ENCODE measurements around the gene TASP1. TPM values are rescaled to one million over a fixed set of nuclear protein-coding genes. Genes with fewer than 3 reads are reported as not detected.

TASP1 gene
- total and polyA plus RNA-seq, 2 donors (not counting 3 experiments of a cell fraction or from before 2014, with no cell fraction given) = 3.5 to 8.9 TPM

- no peaks in the 10 kb centered on the region for H3K36me3 ChIP-seq (ENCODE audit: control insufficient read depth in 2 of 2, extremely low read depth in 1 of 2, insufficient read depth in 2 of 2, low read length in 2 of 2)
- no peaks in the 10 kb centered on the region for H3K27me3 ChIP-seq (ENCODE audit: control insufficient read depth in 2 of 2, insufficient read depth in 2 of 2, low read length in 2 of 2)
- H3K4me2 ChIP-seq (ENCODE audit: insufficient read depth, low read length) = no peak overlapping the region
- BruUV-seq (replicated peaks) = no TSS peak
- dilution Hi-C loops (cut with MboI; ENCODE audit: extremely low pct_ligation_motif_present, low sequenced_read_pairs) (no loop called here), intact Hi-C loops (cut with micrococcal nuclease) (no loop called here)
- CTCF ChIA-PET = interaction anchor here (1.0 kb wide), 1 partner anchor 15 kb away, joined by 3 read pairs; no protein-coding TSS in a partner anchor
- no peak overlapping the region for H2AFZ ChIP-seq (ENCODE audit: low read depth, low read length)
- no peaks in the 10 kb centered on the region for H3K9me1 ChIP-seq (replicated peaks; ENCODE audit: control insufficient read depth, extremely low read depth, insufficient read depth, low read length)
- H3K9me3 ChIP-seq (replicated peaks; ENCODE audit: control insufficient read depth, insufficient read depth, low read length) = no peaks in the 10 kb centered on the region
- POLR2A ChIA-PET = no interaction called here
- H3K9ac ChIP-seq (replicated peaks; ENCODE audit: extremely low read depth, insufficient read depth, low read length) = no peak overlapping the region
- no peak overlapping the region for H3K27ac ChIP-seq (ENCODE audit: insufficient read depth, low read depth, low read length)
- no peaks in the 10 kb centered on the region for H3K4me1 ChIP-seq (ENCODE audit: control insufficient read depth, extremely low read depth, insufficient read depth, low read length)
- H4K20me1 ChIP-seq (replicated peaks; ENCODE audit: control insufficient read depth, extremely low read depth, insufficient read depth, low read length) = no peaks in the 10 kb centered on the region
- no peak overlapping the region for H3K4me3 ChIP-seq (replicated peaks in 1 of 3; ENCODE audit: insufficient read depth in 1 of 3, low read depth in 1 of 3, low read length in 3 of 3)
- no peak for TF ChIP-seq CTCF (IDR thresholded peaks at IDR 0.05; ENCODE audit: extremely low read depth in 1 of 2, insufficient read depth in 1 of 2, low read depth in 1 of 2, low read length in 2 of 2)
- TF ChIP-seq POLR2AphosphoS5 (IDR thresholded peaks at IDR 0.05; ENCODE audit: insufficient read depth, low read depth, low read length) = no peak
- no peak for TF ChIP-seq JUN (IDR thresholded peaks at IDR 0.05; ENCODE audit: borderline replicate concordance, insufficient read depth, insufficient read length, low read depth)
- TF ChIP-seq MYC (IDR thresholded peaks at IDR 0.05; ENCODE audit: low read depth, low read length) = no peak
- TF ChIP-seq POLR2A (IDR thresholded peaks at IDR 0.05; ENCODE audit: low read depth, low read length) = no peak
- TF ChIP-seq FOS (IDR thresholded peaks at IDR 0.05; ENCODE audit: borderline replicate concordance, insufficient read depth, low read length) = no peak
- TF ChIP-seq GATA2 (IDR thresholded peaks at IDR 0.05; ENCODE audit: insufficient read depth, insufficient read length, low read depth, low read length) = no peak
- no peak for TF ChIP-seq EZH2 (IDR thresholded peaks at IDR 0.05; ENCODE audit: borderline replicate concordance, low read depth, low read length, severe bottlenecking)
- TF ChIP-seq MAX (IDR thresholded peaks at IDR 0.05; ENCODE audit: insufficient read depth, insufficient read length) = no peak
- FAIRE-seq (no peak), DNase-seq (ENCODE audit: low read depth, low spot score) (no peak)
- H3K79me2 ChIP-seq (ENCODE audit: control insufficient read depth, insufficient read depth, low read length) = no peaks in the 10 kb centered on the region
Observed at GRCh38 chr20:13677241-13677640, 38.5 kb upstream of the TASP1 start.

Data from endothelial cell of umbilical vein (primary cell).